DMS 273 (cell line): ENCODE data around the gene STPG1.

Experiments used
- DNase-seq: peaks from one replicate; lab custom pipeline; 2025; ENCODE audit not compliant: unreplicated experiment; lab: John Stamatoyannopoulos, UW

Gene STPG1

DNA sequence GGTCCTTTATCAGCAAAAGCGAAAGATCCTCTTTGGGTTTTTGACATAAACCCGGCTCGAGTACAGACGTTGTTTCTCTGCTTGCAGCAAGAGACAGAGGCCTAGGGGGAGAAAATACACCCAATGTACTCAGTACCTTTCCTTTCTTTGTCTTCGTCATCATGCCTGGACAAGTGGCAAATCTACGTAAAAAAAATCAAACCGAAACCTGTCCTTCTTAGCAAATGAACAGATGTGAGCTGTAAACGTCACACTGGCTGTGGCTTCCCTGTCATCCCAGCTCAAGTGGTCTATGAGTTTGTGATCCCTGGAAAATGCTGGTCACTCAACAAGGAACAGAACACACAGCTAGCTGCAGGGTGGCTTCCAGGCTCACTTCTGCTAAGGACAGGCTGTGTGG lies 39.9 kb downstream of the STPG1 start:
- DNase-seq = no peak

GRCh38 chr1:24373044-24373443 lies 40.5 kb downstream of the STPG1 start:
- no peak for DNase-seq

- DNase-seq = no peak
Measured at GRCh38 chr1:24369801-24370200, 43.8 kb downstream of the STPG1 start.

DNA sequence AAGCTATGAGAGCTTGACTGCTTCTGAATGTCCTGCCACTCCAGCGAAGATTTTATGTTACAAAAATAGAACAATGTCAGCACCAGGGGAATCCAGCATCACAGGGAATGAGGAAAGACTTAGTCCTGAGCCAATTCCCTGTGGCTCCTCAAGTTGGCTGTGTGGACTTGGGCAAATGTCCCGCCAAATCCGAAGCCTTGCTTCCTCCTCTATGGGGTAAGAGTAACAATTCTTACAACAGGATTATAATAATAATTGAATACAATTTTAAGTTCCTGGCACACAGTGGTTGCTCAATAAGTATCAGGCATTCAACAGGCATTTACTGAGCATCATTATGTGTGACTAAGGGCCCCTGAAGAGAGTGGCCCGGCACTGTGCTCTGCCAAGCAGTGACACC lies 44.4 kb downstream of the STPG1 start:
- DNase-seq = no peak

DNA sequence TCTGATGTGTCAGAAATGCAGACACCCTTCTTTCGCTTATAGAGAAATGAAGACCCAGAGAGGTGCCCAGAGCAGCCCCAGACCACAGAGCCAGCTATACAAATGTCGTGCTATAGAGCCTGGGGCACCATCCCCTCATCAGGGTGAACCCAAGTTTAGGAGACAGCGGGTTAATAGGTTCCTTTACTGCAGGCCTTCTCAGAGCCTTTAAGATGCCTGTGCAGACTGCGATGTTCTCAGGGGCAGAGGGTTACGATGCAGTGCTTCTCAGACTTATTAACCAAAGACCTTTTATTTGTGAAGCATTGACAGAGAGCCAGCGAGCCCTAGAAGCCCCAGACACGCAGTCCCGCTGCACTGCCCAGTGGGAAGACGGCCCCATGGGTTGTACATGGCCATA lies 46.9 kb downstream of the STPG1 start:
- no peak for DNase-seq

DNA sequence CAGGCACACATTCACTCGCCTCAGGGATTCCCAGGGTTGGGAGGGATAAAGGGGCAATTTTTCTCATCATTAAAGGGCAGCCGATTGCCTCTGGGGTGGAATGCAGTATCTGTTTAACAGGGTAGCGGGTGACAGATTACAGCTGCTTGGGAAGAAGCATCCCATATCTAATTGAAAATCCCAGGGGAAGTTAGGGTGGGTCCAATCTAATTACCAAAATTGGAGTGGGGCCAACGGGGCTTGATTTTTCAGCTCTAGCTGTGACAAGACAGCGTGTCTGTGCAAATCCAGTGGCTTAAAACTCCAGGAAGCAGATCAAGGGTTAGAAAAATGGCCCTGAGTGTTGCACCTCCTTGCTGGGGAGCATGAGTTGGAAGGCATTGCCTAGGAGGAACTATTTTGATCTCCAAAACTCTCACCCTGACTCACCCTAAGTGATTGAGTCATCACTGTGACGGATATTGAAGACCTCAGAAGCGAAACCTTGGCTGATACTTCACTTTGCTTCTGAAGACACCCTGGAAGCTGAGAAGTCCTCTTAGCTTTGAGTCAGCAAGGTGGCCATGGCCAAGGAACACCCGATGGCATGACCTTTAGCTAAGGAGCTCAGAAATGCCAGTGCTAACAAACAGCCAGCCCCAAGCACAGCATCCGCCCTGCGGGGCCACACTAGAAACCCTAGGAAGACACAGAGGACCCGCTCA lies 48.5 kb downstream of the STPG1 start:
- DNase-seq = no peak

DNA sequence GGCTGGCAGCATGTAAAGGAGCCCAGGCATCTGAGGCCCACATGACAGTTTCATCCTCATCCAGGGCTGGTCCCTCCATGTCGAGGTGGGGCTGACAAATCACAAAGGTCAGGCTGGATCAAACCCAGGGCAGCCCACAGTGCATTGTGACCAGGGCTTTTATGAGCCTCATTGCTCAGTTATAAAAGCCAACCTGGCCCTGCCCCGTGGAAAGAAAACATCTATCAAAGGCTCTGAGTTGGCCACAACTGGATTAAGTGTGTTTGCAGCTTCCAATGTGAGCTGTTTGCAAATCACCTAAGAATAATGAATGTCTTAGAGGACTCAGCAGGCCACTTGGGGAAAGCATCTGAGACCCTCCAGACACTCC lies 49.0 kb downstream of the STPG1 start:
- DNase-seq = no peak

- DNase-seq = no peak
Measured at GRCh38 chr1:24363994-24364393, 49.6 kb downstream of the STPG1 start.

DNA sequence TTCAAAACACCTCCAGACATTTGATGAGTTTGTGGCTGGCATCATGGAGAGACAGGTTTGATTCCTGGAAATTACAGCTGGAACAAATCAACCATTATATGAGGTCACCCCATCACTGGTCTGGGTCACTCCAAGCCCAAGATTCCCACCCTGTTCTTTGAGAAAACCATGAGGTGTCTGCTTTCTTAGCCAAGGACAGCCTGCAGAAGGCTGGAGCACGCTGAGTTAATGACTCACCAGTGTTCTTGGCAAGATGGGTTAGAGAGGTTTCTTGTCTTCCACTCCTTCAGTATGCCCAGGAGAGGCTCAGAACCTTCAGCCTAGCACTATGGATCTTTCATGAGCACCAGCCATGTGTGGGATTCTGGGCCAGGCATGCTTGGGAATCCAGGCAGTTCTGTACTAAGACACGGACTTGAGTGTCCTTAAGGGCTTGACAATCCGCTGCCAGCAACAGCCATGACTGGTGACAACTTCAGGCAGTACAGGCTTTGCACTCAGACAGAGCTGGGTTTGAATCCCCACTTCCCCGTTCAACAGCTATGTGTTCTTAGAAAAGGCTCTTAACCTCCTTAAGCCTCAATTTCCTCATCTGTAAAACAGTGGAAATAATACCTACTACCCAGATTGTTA lies 50.5 kb downstream of the STPG1 start:
- DNase-seq = no peak

DNA sequence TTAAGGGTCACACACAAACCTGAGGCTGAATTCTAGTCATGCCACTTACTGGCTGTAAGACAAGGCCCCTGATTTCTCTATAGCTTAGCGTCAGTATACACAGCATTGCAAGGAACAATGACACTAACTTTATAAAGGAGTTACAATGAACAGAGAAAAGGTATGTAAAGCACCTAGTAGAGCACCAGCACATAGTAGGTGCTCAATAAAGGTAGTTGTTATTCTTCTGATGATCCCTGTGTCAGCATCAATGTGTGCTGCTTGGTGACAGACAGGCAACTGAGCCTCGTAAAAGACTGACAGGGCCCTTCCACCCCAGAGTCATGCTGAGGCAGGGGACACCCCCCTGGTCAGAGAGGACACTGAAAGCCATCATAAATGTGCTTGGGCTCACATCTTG lies 51.2 kb downstream of the STPG1 start:
- no peak for DNase-seq

- no peak for DNase-seq
Measured at GRCh38 chr1:24361811-24362210, 51.8 kb downstream of the STPG1 start.

- DNase-seq = no peak
Measured at GRCh38 chr1:24360681-24361080, 52.9 kb downstream of the STPG1 start.

- no peak for DNase-seq
Measured at GRCh38 chr1:24357038-24357437, 56.5 kb downstream of the STPG1 start.

DNA sequence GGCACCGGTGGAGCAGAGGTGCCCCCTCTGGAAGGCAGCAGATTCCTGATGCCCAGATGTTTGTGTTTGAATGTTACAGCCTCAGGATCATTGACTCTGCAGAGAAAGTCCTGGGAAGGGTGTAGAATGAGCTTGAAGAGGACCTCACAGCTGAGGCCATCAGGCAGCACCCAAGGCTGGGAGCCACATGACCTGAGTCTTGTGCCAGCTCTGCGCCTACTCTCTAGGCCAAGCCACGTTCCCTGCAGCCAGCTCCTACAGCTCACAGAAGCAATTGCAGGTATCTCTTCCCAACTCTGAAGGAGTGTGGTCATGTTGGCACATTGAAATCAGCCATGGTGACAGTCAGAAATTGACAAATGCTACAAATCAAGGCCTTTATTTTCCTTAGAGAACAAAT lies 58.1 kb downstream of the STPG1 start:
- no peak for DNase-seq

DNA sequence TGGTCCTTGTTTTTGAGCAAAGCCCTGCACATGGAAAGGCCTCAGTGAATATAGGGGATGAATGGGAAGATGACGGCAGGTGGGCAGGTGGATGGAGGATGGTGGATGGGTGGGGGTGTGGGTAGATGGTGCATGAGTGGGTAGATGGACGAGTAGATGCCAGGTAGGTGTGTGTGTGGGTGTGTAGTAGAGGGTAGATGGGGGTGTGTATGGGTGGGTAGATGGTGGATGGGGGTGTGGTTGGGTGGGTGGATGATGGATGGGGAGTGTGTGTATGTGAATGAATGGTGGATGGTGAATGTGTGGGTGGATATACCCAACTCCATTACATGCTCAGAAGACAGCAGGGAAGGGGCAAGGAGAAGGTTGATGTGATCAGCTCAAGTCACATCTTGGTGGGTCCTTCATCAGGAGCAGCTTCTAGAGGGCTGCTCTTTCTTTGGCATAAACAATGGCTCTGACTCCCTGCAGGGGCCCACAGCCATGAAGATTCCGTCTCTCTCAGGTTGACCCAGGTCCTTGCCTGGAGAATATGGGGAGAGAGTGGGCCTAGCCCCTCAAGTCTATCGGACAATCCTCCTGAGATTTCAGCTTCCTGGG lies 60.2 kb downstream of the STPG1 start:
- no peak for DNase-seq

DNA sequence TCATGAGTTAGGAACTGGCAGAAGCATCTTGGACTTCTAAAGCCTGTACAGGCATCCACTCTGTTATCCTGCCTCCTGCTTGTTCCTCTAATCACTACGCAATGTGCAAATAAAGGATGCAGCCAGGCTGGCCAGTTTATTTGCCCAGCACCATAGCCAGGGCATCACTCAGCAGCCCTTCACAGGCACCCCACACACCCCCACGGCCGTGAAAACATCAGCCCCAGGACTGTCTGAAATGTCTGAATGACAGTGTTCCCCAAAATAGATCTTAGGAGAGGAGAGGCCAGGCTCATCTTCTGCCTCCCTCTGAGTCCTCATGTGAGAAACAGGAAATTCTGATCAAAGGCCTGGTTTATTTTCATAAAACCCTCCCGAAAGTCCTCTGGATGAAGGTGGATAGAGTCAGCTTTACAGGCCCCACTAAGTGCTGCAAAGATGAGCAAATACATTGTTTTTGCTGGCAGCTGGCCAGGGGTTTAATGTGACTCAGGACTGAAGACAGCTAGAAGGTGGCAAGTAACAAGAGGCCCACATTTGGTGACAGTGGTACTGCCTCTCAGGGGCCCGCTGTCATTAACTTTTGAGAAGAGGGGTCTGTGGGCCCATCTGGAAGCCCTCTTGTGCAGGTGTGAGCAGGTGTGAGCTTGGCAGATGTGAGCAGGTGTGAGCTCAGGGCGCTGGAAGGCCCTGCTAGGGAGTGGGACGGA lies 61.5 kb downstream of the STPG1 start:
- DNase-seq = peak; percentile 30

- no peak for DNase-seq
Measured at GRCh38 chr1:24351247-24351646, 62.3 kb downstream of the STPG1 start.

DNA sequence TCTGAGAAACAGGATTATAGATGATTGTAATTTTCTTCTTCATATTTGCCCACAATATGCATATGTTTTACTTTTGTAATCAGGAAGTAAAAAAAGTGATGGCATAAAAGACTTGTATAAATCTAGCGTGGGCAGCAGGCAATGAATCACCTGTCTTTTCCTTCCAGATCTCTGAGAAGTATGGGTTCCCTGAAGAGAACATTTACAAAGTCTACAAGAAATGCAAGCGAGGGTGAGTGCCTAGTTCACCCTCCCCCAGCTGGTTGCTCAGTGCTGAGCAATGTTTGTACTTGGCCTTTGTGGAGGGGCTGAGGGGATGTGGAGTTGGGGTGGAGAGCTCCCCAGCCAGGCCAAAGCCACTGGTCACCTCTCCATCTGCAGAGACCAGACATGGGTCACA lies 63.7 kb downstream of the STPG1 start:
- DNase-seq = no peak

DNA sequence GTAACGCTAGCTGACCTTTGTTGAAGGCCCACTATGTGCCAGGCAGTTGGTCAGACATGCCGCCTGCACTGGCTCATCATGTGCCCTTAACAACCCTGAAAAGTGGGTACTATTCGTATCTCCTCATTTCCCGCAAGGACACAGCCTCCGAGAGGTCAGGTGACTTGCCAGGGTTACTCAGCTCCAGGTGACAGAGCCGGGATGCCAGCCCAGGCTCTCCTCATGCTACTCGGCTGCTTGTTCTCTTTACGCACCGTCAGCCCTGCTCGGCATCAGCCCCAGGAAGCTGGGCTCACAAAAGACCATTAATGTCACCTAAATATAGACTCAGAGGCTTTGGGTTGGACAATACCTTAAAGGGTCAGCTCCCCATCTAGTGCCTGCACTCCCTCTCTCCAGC lies 65.4 kb downstream of the STPG1 start:
- no peak for DNase-seq

- DNase-seq = no peak
Measured at GRCh38 chr1:24347159-24347934, 66.2 kb downstream of the STPG1 start.

GRCh38 chr1:24345334-24345733 lies 68.2 kb downstream of the STPG1 start:
- peak; percentile 25 for DNase-seq
